Lower lobe of right lung (tissue), 2 donors: Measurements from ENCODE around the gene PDLIM4. TPM values are rescaled to one million over a fixed set of nuclear protein-coding genes. Genes with fewer than 3 reads are reported as not detected.
A peak's percentile ranks its signal among the peaks of the same experiment; 100 is the strongest.

Source experiments
- ATAC-seq, 2 donors: fragments of 200-7000 bp; cut with Tn5 transposase; one replicate each; pipeline ENCODE4 v1.9.1; 2020 to 2022; ENCODE audit warnings: mild to moderate bottlenecking in 2 of 2, moderate library complexity in 2 of 2
- DNase-seq: peaks from one replicate; pipeline ENCODE4 v3.0.0-alpha.2; 2020
- H3K27ac ChIP-seq: fragments of 200-600 bp; one replicate; pipeline ENCODE4 v1.8.0; 2022
- H3K27me3 ChIP-seq: fragments of 200-600 bp; one replicate; pipeline ENCODE4 v1.8.0; 2022; ENCODE audit warnings: low read depth
- H3K36me3 ChIP-seq: fragments of 200-600 bp; one replicate; pipeline ENCODE4 v1.8.0; 2022; ENCODE audit warnings: mild to moderate bottlenecking
- H3K4me1 ChIP-seq: fragments of 200-600 bp; one replicate; pipeline ENCODE4 v1.8.0; 2022
- H3K4me3 ChIP-seq: fragments of 200-600 bp; one replicate; pipeline ENCODE4 v1.8.0; 2022; ENCODE audit warnings: mild to moderate bottlenecking
- H3K9me3 ChIP-seq: fragments of 200-600 bp; one replicate; pipeline ENCODE4 v1.8.0; 2022
- intact Hi-C: fragments of 100-400 bp; cut with DNase I; formaldehyde crosslinking; loops from one replicate; pipeline ENCODE4 v1.11.0; 2022
- total RNA-seq: library from RNA; stranded (reverse); fragmentation: NEBNext Ultra II Directional; extraction: Animal tissue kit (Norgen Biotek cat#: 25700); gene quantifications from one replicate; pipeline ENCODE4 v1.2.1, GENCODE V29; 2021
- TF ChIP-seq, protein P1 (sequence below): fragments of 200-600 bp; IDR thresholded peaks from one replicate; pipeline ENCODE4 v1.8.0; 2022; ENCODE audit warnings: antibody characterized with exemption, mild to moderate bottlenecking
- donor health status: DM: no; HTN: yes; CAD: no; lungs with severe emphysema.

PDLIM4 gene
- total RNA-seq, 1 donor from 2014 or later, result 6.7 TPM

DNA sequence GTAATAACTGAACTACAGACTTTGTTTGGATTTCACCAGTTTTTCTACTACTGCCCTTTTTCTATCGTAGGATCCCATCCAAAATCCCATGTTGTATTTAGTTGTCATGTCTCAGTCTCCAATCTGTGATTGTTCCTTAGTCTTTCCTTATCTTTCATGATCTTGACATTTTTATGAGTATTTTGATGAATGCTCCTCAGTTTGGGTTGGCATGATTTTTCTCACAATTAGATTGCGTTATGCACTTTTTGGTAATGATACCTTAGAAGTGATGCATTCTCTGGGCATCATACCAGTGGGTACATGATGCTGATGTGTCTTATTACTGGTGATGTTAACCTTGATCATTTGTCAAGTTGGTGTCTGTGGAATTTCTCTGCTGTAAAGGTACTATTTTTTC lies 42.4 kb downstream of the PDLIM4 start:
- intact Hi-C loops, result no loop called here
- no peak overlapping the region for H3K27ac ChIP-seq
- peaks cover 2% of the 10 kb centered on the region for H3K9me3 ChIP-seq
- peaks cover 12% of the 10 kb centered on the region for H3K4me1 ChIP-seq
- DNase-seq (no peak), ATAC-seq (no peak)
- H3K4me3 ChIP-seq, result no peak overlapping the region
- TF ChIP-seq, protein P1, sequence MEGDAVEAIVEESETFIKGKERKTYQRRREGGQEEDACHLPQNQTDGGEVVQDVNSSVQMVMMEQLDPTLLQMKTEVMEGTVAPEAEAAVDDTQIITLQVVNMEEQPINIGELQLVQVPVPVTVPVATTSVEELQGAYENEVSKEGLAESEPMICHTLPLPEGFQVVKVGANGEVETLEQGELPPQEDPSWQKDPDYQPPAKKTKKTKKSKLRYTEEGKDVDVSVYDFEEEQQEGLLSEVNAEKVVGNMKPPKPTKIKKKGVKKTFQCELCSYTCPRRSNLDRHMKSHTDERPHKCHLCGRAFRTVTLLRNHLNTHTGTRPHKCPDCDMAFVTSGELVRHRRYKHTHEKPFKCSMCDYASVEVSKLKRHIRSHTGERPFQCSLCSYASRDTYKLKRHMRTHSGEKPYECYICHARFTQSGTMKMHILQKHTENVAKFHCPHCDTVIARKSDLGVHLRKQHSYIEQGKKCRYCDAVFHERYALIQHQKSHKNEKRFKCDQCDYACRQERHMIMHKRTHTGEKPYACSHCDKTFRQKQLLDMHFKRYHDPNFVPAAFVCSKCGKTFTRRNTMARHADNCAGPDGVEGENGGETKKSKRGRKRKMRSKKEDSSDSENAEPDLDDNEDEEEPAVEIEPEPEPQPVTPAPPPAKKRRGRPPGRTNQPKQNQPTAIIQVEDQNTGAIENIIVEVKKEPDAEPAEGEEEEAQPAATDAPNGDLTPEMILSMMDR, result no peak
- H3K27me3 ChIP-seq, result no peaks in the 10 kb centered on the region
- H3K36me3 ChIP-seq, result no peaks in the 10 kb centered on the region

DNA sequence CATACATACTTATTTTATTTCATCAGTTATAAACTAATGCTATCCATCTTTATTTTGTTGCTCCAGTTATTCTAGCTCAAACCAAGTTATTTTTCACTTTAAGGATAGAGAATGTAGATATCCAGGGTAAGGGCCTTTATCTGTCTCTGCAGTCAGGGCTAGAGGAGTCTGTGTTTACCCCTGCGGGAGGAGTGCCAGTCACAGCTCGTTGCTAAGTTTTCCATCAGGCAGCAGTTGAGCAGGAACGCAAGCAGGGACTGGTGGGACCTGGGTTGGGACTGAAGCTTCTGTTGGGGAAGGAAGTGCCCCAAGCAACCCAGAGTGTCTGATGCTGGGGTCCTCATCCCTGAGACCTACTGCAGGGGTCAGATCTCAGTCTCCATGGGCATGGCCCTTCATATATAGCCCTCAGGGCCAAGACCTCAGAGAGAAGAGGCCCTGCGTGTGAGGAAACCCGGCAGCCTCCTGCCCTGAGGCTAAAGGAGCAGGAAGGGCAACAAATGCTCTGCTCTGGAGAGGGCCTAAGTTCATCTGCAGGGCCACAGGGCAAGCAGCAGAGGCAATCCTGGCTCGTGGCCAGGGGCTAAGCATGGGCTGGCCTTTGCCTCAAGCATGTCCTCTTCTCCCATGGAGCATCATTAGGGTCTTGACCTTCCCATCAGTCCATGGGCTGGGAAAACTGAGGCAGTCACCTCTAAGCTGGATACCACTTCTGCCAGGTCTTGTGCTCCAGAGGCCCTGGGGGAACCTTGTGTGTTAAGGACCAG lies 43.3 kb downstream of the PDLIM4 start:
- H3K27me3 ChIP-seq, result no peaks in the 10 kb centered on the region
- intact Hi-C loops, result no loop called here
- H3K36me3 ChIP-seq, result no peaks in the 10 kb centered on the region
- ATAC-seq (no peak), DNase-seq (no peak)
- peaks cover 10% of the 10 kb centered on the region for H3K9me3 ChIP-seq
- H3K4me3 ChIP-seq, result no peak overlapping the region
- peaks cover 4% of the 10 kb centered on the region for H3K4me1 ChIP-seq
- TF ChIP-seq, protein P1, result no peak
- H3K27ac ChIP-seq, result no peak overlapping the region

DNA sequence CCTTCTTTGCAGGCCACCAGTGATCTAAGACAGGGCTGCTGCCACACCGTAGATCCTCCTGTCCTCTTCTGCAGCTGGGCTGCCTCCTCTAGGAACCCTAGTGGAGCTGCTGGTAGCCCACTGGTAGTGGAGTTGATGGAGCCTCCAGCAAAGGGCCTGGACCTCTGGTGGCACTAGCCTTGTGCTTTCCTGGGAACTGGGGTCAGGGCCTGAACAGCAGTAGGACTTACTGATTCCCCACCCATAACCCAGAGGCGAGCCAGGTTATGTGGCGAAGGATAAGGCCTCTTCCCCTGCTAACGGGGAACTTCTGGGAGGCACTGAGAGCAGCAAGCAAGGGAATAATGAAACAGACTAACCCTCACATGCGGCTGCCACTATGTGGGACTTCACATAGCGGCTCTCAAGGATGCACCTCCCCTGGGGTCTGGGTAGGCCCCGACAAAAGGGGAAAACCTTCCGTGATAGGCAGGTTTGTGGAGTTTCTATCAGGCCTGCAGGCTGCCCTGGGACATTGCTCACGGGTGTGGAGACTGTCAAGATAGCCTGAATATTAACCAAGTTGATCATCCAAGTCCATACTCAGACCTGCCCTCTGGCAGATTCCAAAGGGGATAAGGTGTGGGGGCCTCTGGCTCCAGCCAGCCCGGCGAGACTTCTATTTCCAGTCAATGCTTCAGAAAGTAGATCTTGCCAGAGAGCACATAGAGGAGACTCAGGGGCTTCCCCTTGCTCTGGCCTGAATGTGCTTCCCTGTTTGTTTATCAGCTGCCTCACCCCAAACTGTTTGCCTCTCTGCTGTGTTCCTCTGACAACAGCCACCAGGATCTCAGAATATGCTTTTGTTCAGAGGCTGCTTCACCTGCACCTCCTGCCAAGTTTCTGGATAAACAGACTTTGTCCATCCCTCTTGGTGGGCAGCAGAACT lies 44.1 kb downstream of the PDLIM4 start:
- Histone ChIP-seq H3K9me3 (peaks cover 11% of the 10 kb centered on the region), H3K36me3 (no peaks in the 10 kb centered on the region), H3K27me3 (no peaks in the 10 kb centered on the region), H3K4me1 (no peaks in the 10 kb centered on the region), H3K4me3 (no peak overlapping the region), H3K27ac (no peak overlapping the region)
- ATAC-seq (peak; percentile 28 to 70), DNase-seq (no peak)
- TF ChIP-seq, protein P1, result no peak
- intact Hi-C loops, result no loop called here

DNA sequence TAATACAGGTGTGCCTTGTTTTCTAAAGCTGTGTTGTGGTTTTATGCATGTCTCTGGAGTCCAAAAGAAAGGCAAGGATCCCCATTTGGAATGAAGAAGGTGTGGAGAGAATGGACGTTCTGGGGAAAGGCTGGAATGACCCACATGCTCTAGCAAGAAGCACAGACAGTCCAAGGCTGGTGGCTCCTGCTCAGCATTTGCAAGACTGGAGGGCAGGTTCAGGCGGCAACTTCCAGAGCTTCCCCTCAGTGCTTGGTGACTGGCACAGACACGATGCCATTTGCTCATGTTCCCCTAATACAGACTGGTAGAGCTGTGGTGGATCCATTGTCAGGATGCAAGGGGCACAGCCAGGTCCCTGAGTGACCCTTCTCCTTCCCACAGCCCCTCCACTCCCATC lies 44.9 kb downstream of the PDLIM4 start:
- intact Hi-C loops, result no loop called here
- no peaks in the 10 kb centered on the region for H3K27me3 ChIP-seq
- no peaks in the 10 kb centered on the region for H3K4me1 ChIP-seq
- no peak overlapping the region for H3K27ac ChIP-seq
- TF ChIP-seq, protein P1, result no peak
- peaks cover 11% of the 10 kb centered on the region for H3K9me3 ChIP-seq
- no peak for ATAC-seq
- H3K4me3 ChIP-seq, result no peak overlapping the region
- DNase-seq, result no peak
- no peaks in the 10 kb centered on the region for H3K36me3 ChIP-seq

DNA sequence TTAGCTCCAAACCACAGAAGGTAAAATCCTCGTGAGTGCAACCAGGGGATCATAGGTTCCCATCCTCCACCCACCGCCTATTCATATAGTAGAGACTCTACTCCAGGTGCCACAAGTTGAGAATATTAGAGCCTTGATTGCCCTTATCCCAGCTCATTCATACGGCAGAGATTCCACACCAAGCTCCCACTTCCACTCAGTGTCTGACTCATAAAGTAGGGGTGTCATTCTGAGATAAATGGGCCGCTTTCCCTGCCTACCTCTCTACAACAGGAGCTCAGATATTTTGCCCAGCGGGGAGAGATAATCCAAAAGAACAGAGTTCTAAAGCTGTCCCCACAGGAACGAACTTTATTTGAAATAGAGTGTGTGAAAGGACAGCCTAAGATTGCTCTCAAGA lies 46.1 kb downstream of the PDLIM4 start:
- Histone ChIP-seq H3K27ac (no peak overlapping the region), H3K9me3 (peaks cover 11% of the 10 kb centered on the region), H3K4me1 (no peaks in the 10 kb centered on the region), H3K27me3 (no peaks in the 10 kb centered on the region), H3K36me3 (no peaks in the 10 kb centered on the region), H3K4me3 (no peak overlapping the region)
- TF ChIP-seq, protein P1, result no peak
- ATAC-seq, result no peak
- intact Hi-C loops, result no loop called here
- no peak for DNase-seq
